Fibroblast of lung (primary cell): ENCODE results near the gene CLDN14.

Experiments
- EZH2 ChIP-seq: IDR thresholded peaks from 2 replicates; pipeline ENCODE4 v1.5.1; 2012; ENCODE audit warnings: low read length, control low read depth, mild to moderate bottlenecking; ENCODE audit errors: missing control alignments
- TF ChIP-seq, protein P1 (sequence below), 2 donors: IDR thresholded peaks in 1 of 2; conservative IDR thresholded peaks in 1 of 2; 1 replicate in 1 of 2; 2 replicates in 1 of 2; pipeline ENCODE4 v1.5.1; 2011 to 2012; ENCODE audit warnings: low read length in 2 of 2, control low read depth in 1 of 2, inconsistent platforms in 1 of 2, low read depth in 1 of 2, mild to moderate bottlenecking in 1 of 2

DNA sequence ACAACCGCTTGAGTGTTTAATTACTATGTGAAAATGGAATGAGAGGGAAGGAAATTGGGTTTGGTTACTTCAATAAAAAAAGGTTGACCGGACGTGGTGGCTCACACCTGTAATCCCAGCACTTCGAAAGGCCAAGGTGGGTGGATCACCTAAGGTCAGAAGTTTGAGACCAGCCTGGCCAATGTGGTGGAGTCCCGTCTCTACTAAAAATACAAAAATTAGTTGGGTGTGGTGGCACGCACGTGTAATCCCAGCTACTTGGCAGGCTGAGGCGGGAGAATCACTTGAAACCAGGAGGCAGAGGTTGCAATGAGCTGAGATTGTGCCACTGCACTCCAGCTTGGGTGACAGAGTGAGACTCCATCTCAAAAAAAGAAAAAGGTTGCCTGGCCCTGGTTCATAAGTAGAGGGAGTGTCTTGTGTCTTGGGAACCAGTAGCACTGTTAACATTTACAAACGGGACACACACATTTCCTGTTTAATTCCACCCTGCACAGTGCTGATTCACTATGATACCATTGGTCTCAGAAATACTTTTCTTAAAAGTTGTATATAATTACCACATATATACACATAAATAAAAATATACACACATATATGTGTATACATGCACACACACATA lies 27.6 kb upstream of the CLDN14 start:
- TF ChIP-seq, protein P1, sequence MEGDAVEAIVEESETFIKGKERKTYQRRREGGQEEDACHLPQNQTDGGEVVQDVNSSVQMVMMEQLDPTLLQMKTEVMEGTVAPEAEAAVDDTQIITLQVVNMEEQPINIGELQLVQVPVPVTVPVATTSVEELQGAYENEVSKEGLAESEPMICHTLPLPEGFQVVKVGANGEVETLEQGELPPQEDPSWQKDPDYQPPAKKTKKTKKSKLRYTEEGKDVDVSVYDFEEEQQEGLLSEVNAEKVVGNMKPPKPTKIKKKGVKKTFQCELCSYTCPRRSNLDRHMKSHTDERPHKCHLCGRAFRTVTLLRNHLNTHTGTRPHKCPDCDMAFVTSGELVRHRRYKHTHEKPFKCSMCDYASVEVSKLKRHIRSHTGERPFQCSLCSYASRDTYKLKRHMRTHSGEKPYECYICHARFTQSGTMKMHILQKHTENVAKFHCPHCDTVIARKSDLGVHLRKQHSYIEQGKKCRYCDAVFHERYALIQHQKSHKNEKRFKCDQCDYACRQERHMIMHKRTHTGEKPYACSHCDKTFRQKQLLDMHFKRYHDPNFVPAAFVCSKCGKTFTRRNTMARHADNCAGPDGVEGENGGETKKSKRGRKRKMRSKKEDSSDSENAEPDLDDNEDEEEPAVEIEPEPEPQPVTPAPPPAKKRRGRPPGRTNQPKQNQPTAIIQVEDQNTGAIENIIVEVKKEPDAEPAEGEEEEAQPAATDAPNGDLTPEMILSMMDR (conservative IDR thresholded peaks at IDR 0.05 in 1 of 2, IDR thresholded peaks at IDR 0.05 in 1 of 2; ENCODE audit: low read depth in 1 of 2, low read length in 2 of 2): no peak
- no peak for TF ChIP-seq EZH2
